Neutrophil (primary cell): ENCODE data around the gene RBBP5.

Experiments used
- H3K27ac ChIP-seq: fragments of 200-600 bp; sonication (generic); 2 replicates; pipeline ENCODE4 v1.5.1; 2016; ENCODE audit warnings: mild to moderate bottlenecking, moderate library complexity
- H3K27me3 ChIP-seq: fragments of 200-600 bp; sonication (generic); 2 replicates; pipeline ENCODE4 v1.6.0; 2016; ENCODE audit warnings: mild to moderate bottlenecking
- H3K36me3 ChIP-seq: fragments of 200-600 bp; sonication (generic); 2 replicates; pipeline ENCODE4 v1.5.1; 2017
- H3K4me1 ChIP-seq, 2 experiments: fragments of 200-600 bp in 1 of 2; sonication (generic) in 1 of 2; 1 replicate in 1 of 2; 2 replicates in 1 of 2; pipeline versions ENCODE4 v1.5.1 to v1.6.1; 2013 to 2016; ENCODE audit warnings: low read depth in 1 of 2, low read length in 1 of 2, mild to moderate bottlenecking in 1 of 2, moderate library complexity in 1 of 2; ENCODE audit not compliant: control insufficient read depth in 1 of 2, insufficient read depth in 1 of 2
- H3K4me3 ChIP-seq, 2 experiments: fragments of 200-600 bp in 1 of 2; sonication (generic) in 1 of 2; 1 replicate in 1 of 2; 2 replicates in 1 of 2; pipeline ENCODE4 v1.5.1; 2013 to 2016; ENCODE audit warnings: low read depth in 1 of 2, low read length in 1 of 2, mild to moderate bottlenecking in 1 of 2, moderate library complexity in 1 of 2
- H3K9me3 ChIP-seq: fragments of 200-600 bp; sonication (generic); 2 replicates; pipeline ENCODE4 v1.5.1; 2016
- CTCF ChIP-seq: fragments of 200-600 bp; sonication (generic); IDR thresholded peaks from 2 replicates; pipeline ENCODE4 v1.5.1; 2016; ENCODE audit warnings: antibody characterized with exemption

The RBBP5 gene

GRCh38 chr1:205071028-205071409, 50.8 kb downstream of the RBBP5 start:
- no peaks in the 10 kb centered on the region for H3K36me3 ChIP-seq
- H3K4me1 ChIP-seq: no peaks in the 10 kb centered on the region
- H3K9me3 ChIP-seq: no peaks in the 10 kb centered on the region
- no peak overlapping the region for H3K27ac ChIP-seq
- H3K4me3 ChIP-seq: no peak overlapping the region
- no peak for TF ChIP-seq CTCF
- H3K27me3 ChIP-seq: no peaks in the 10 kb centered on the region

DNA sequence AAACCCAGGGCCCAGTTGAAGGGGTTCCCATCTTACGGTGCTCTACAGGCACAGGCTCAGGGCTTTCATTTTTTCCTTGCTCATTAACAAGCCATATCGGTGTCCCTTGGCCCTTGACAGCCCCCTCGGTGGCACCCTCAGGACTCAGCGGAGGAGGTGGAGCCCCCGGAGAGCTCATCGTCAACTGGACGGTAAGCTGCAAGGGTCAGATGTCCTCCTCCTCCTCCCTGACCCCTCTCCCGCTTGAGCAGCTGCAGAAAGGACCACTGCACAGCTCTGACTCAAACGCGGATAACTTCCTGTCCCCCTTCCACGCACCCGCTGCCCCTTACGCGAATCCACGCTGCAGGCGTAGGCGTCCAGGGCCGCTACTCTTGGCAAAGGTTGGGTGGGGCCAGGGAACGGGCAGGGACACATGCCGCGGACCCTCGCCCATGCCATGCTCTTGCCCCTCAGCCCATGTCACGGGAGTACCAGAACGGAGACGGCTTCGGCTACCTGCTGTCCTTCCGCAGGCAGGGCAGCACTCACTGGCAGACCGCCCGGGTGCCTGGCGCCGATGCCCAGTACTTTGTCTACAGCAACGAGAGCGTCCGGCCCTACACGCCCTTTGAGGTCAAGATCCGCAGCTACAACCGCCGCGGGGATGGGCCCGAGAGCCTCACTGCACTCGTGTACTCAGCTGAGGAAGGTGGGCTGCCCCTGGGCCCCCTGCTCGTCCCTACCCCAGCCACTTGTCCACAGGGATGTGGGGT, 52.2 kb downstream of the RBBP5 start:
- H3K36me3 ChIP-seq: no peaks in the 10 kb centered on the region
- H3K4me3 ChIP-seq: no peak overlapping the region
- H3K27me3 ChIP-seq: no peaks in the 10 kb centered on the region
- no peak for TF ChIP-seq CTCF
- no peak overlapping the region for H3K27ac ChIP-seq
- H3K9me3 ChIP-seq: no peaks in the 10 kb centered on the region
- H3K4me1 ChIP-seq: no peaks in the 10 kb centered on the region

GRCh38 chr1:205068457-205069040, 53.2 kb downstream of the RBBP5 start:
- TF ChIP-seq CTCF: no peak
- no peaks in the 10 kb centered on the region for H3K27me3 ChIP-seq
- no peak overlapping the region for H3K27ac ChIP-seq

GRCh38 chr1:205068001-205068400, 53.8 kb downstream of the RBBP5 start:
- H3K36me3 ChIP-seq: no peaks in the 10 kb centered on the region
- no peaks in the 10 kb centered on the region for H3K27me3 ChIP-seq

More at GRCh38 chr1:205068457-205069040, 53.2 kb downstream of the RBBP5 start:
- Histone ChIP-seq H3K9me3 (no peaks in the 10 kb centered on the region), H3K4me1 (no peaks in the 10 kb centered on the region), H3K36me3 (no peaks in the 10 kb centered on the region), H3K4me3 (no peak overlapping the region)

DNA sequence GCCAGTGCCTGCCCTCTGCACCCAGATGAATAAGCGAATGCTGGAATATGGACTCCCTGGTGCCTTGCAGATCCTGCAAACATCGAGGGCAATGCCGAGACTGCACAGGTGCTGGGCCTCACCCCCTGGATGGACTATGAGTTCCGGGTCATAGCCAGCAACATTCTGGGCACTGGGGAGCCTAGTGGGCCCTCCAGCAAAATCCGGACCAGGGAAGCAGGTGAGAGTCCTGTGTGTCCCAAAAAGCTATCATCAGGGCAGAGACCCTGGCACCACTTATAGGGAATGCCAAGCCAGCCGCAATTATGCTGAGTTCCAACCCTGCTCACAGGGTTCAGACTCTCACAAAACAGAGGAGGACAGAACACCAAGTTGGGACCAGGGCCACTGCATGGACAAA, 54.7 kb downstream of the RBBP5 start:
- H3K36me3 ChIP-seq: no peaks in the 10 kb centered on the region
- no peak for TF ChIP-seq CTCF
- no peak overlapping the region for H3K4me3 ChIP-seq
- H3K27ac ChIP-seq: no peak overlapping the region
- no peaks in the 10 kb centered on the region for H3K9me3 ChIP-seq
- no peaks in the 10 kb centered on the region for H3K4me1 ChIP-seq
- H3K27me3 ChIP-seq: no peaks in the 10 kb centered on the region

More at GRCh38 chr1:205068001-205068400, 53.8 kb downstream of the RBBP5 start:
- Histone ChIP-seq H3K4me3 (no peak overlapping the region), H3K27ac (no peak overlapping the region), H3K9me3 (no peaks in the 10 kb centered on the region), H3K4me1 (no peaks in the 10 kb centered on the region)
- no peak for TF ChIP-seq CTCF
